ENCODE data around the gene CCDC93. TPM values are rescaled to one million over a fixed set of nuclear protein-coding genes. Genes with fewer than 3 reads are reported as not detected.
A peak's percentile ranks its signal among the peaks of the same experiment; 100 is the strongest.

The CCDC93 gene
- total RNA-seq, 1 donor from 2014 or later: 18.2 TPM

DNA sequence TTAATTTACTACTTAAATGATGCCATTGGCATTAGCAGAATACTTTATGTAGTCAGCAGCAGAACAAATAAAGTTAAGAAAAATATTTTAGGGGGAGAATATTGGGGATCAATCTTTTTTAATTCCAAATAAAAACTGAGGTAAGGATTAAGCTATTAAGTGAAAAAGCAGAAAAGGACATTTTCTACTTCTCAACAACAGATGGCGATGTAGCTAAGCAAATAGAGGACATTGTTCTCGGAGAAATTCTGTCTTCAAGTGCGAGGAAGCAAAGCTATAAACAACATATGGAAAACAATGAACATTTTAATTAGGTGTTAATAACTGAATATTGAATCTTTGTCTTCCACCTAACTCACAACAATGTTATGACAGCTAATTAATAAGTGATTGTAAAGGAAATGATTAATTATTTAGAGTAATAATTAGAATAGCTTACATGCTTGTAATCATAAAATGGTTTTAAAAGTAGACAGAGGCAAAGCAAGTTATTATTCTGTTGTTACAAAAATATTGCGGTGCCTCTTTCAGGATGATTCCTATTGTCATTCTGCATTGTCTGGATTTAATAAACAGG lies 32.9 kb upstream of the CCDC93 start:
- Histone ChIP-seq H3K9me3 (no peaks in the 10 kb centered on the region), H3K4me3 (no peak overlapping the region), H3K36me3 (no peaks in the 10 kb centered on the region), H3K27ac (no peak overlapping the region), H3K27me3 (no peaks in the 10 kb centered on the region), H3K4me1 (peaks cover 5% of the 10 kb centered on the region)
- intact Hi-C loops (cut with DNase I): loop anchor here (5.0 kb wide), 1 partner anchor 811 kb away; no protein-coding TSS in a partner anchor
- TF ChIP-seq, protein P1, sequence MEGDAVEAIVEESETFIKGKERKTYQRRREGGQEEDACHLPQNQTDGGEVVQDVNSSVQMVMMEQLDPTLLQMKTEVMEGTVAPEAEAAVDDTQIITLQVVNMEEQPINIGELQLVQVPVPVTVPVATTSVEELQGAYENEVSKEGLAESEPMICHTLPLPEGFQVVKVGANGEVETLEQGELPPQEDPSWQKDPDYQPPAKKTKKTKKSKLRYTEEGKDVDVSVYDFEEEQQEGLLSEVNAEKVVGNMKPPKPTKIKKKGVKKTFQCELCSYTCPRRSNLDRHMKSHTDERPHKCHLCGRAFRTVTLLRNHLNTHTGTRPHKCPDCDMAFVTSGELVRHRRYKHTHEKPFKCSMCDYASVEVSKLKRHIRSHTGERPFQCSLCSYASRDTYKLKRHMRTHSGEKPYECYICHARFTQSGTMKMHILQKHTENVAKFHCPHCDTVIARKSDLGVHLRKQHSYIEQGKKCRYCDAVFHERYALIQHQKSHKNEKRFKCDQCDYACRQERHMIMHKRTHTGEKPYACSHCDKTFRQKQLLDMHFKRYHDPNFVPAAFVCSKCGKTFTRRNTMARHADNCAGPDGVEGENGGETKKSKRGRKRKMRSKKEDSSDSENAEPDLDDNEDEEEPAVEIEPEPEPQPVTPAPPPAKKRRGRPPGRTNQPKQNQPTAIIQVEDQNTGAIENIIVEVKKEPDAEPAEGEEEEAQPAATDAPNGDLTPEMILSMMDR (IDR thresholded peaks at IDR 0.05): peak in 2 of 3 experiments; percentile 35 to 45
- TF ChIP-seq POLR2A (IDR thresholded peaks at IDR 0.05): no peak
- no peak for DNase-seq (ENCODE audit: extremely low spot score in 2 of 2)

DNA sequence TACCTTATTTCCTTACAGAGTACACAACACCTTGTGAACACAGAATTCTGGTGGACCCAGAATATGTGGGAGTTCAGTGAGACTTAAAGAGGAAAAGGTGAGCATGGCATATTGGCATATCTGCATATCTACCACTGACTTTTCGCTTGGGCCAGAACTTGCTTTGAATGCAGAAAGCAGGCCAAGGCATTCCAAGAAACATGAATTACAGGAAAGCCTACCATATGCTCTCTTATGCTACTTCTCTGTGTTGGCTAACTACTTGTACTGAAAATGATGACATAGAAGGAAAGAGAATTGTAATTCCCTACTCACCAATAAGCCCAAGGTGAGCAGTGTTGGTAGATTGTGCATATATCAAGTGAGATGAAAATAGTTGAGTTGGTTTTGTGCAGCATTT lies 31.4 kb upstream of the CCDC93 start:
- Histone ChIP-seq H3K27ac (no peak overlapping the region), H3K4me3 (no peak overlapping the region), H3K36me3 (no peaks in the 10 kb centered on the region), H3K9me3 (no peaks in the 10 kb centered on the region), H3K27me3 (no peaks in the 10 kb centered on the region), H3K4me1 (peaks cover 4% of the 10 kb centered on the region)
- no peak for TF ChIP-seq POLR2AphosphoS5 (IDR thresholded peaks at IDR 0.05; ENCODE audit: insufficient read depth in 1 of 2, low read depth in 1 of 2)
- TF ChIP-seq, protein P1 (IDR thresholded peaks at IDR 0.05): no peak
- DNase-seq (ENCODE audit: extremely low spot score in 2 of 2): no peak
- intact Hi-C loops (cut with DNase I): loop anchor here (5.0 kb wide), 1 partner anchor 812 kb away; no protein-coding TSS in a partner anchor

DNA sequence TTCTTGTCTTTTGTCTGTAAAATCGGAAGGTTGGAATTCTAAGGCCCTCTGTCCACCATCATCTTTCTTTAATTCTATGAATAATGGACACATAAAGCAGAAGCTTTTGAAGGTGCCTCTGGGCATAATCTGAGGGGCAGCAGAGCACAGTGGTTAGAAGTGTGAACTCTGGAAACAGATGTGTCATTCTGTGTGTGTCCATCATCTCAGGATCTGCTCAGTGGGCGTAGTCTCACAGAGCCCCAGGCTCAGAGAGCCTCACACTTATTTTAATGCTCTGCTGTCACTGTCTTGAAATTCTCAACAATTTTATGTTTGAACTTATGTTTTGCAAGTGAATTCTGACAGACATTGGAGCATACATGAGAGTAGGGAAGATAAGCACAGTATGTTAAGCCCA lies 31.0 kb upstream of the CCDC93 start:
- Histone ChIP-seq H3K4me3 (no peak overlapping the region), H3K9me3 (no peaks in the 10 kb centered on the region), H3K36me3 (no peaks in the 10 kb centered on the region), H3K4me1 (peaks cover under 1% of the 10 kb centered on the region), H3K27ac (no peak overlapping the region), H3K27me3 (no peaks in the 10 kb centered on the region)
- intact Hi-C loops (cut with DNase I): loop anchor here (5.0 kb wide), 1 partner anchor 812 kb away; no protein-coding TSS in a partner anchor
- no peak for DNase-seq (ENCODE audit: extremely low spot score in 2 of 2)
- TF ChIP-seq POLR2AphosphoS5 (IDR thresholded peaks at IDR 0.05; ENCODE audit: insufficient read depth in 1 of 2, low read depth in 1 of 2) (no peak), POLR2A (IDR thresholded peaks at IDR 0.05) (no peak)
- TF ChIP-seq, protein P1 (IDR thresholded peaks at IDR 0.05): no peak

DNA sequence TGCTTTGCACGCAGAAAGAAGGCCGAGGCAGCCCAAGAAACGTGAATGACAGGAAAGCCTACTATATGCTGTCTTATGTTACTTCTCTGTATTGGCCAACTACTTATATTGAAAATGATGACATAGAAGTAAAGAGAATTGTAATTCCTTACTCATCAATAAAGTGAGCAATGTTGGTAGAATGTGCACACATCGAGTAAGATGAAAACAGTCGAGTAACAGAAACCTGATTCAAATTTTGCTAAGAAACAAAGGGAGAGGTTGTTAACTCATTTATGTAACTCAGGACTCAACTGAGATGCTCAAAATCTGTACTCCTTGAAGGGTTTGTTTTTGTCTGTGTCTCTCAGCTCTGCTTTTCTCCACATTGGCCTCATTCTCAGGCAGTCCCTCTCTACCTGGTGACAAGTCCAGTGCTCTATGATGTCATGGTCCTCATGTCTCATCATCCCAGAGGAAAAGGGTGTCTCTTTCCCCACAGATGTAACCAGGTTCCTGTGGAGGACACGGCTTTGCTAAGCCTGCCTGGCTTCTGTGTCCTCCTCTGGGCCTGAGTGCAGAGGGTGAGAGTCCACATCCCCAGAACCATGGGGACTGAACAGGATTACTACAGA lies 30.3 kb upstream of the CCDC93 start:
- no peak for TF ChIP-seq POLR2A (IDR thresholded peaks at IDR 0.05)
- no peak for TF ChIP-seq POLR2AphosphoS5 (IDR thresholded peaks at IDR 0.05; ENCODE audit: insufficient read depth in 1 of 2, low read depth in 1 of 2)
- TF ChIP-seq, protein P1 (IDR thresholded peaks at IDR 0.05): no peak
- intact Hi-C loops (cut with DNase I): no loop called here
- no peak for DNase-seq (ENCODE audit: extremely low spot score in 2 of 2)

DNA sequence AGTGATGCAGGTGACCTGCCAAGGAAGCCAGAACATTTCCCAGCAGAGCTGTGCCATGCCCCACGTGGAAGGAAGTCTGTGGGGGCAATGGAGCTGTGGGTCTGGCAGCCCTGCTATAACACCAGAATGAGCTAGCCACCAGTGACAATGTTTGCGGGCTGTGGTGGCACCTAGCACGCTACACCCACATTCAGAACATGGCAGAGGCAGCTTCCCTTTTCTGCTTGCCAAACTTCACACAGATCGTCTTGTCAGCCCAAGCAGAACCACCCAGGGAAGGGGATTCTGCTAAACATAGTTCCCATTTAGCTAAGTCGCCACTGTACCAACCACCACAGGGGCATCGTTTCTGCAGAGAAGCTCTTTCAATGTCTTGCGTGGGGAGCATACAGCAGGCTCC lies 27.0 kb upstream of the CCDC93 start:
- H3K36me3 ChIP-seq: no peaks in the 10 kb centered on the region
- DNase-seq (ENCODE audit: extremely low spot score in 2 of 2): no peak
- no peaks in the 10 kb centered on the region for H3K27me3 ChIP-seq
- H3K4me3 ChIP-seq: no peak overlapping the region
- H3K9me3 ChIP-seq: no peaks in the 10 kb centered on the region
- H3K4me1 ChIP-seq: no peaks in the 10 kb centered on the region
- TF ChIP-seq POLR2AphosphoS5 (IDR thresholded peaks at IDR 0.05; ENCODE audit: insufficient read depth in 1 of 2, low read depth in 1 of 2) (no peak), POLR2A (IDR thresholded peaks at IDR 0.05) (no peak)
- TF ChIP-seq, protein P1 (IDR thresholded peaks at IDR 0.05): no peak
- intact Hi-C loops (cut with DNase I): no loop called here
- no peak overlapping the region for H3K27ac ChIP-seq

More for the DNA sequence above, 30.3 kb upstream of the CCDC93 start:
- H3K9me3 ChIP-seq: no peaks in the 10 kb centered on the region
- H3K27me3 ChIP-seq: no peaks in the 10 kb centered on the region
- no peaks in the 10 kb centered on the region for H3K4me1 ChIP-seq
- no peak overlapping the region for H3K4me3 ChIP-seq
- no peaks in the 10 kb centered on the region for H3K36me3 ChIP-seq
- H3K27ac ChIP-seq: no peak overlapping the region

Measured in vagina (tissue), 2 donors.